GM12892 (cell line): ENCODE measurements around the gene CLCF1.
"Not testable (repeated sequence)": the region's sequence is repeated elsewhere in the genome, so short reads cannot be mapped to it uniquely, and the experiment has no call there.

Source experiments
- DNase-seq: peaks from one replicate; pipeline ENCODE4 v3.0.0; 2011; ENCODE audit not compliant: insufficient read length
- FAIRE-seq: peaks from 2 replicates; lab custom pipeline; 2011; peaks lifted over from hg19 to GRCh38; lab: Jason Lieb, UNC
- POLR2A ChIP-seq: IDR thresholded peaks from 2 replicates; pipeline ENCODE4 v1.6.1; 2011; ENCODE audit warnings: low read depth, low read length, control low read depth
- POLR2AphosphoS5 ChIP-seq: IDR thresholded peaks from 2 replicates; pipeline ENCODE4 v1.6.1; 2011; ENCODE audit warnings: low read depth, low read length, control low read depth
- TAF1 ChIP-seq: IDR thresholded peaks from 2 replicates; pipeline ENCODE4 v1.6.1; 2011; ENCODE audit warnings: low read depth, mild to moderate bottlenecking, control low read depth, low read length, borderline replicate concordance

Gene CLCF1

DNA sequence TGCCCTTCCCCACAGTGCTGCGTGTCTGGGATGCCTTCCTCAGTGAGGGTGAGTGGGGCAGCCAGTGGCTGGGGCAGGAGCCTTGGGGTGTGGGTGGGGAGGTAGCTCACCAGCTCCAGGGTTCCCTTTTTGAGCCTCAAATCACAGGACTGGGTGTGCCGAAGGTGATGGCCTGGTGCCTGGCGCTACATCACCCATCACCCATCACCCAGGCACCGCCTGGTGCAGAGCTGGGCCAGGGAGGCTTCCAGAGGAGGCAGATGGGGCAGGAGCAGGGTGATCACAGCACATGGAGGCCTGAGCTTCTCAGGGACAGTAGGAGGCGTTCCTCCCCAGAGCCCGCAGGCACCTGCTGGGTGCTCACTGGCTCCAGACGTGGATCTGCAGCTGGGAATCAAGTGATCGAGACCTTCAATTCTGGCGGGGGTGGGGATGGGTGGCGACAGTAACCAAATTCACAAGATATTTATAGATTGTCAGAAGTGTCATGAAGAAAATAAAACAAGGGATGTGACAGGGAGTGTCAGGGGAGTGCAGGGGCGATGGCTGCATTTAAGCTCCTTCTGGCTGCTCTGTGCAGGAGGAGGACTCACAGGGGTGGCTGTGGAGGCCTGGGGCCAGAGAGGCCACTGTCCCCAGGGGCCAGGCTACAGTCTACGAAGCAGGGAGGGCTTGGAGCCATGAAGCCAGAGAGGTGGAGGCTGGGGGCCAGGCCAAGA is 33.7 kb upstream of the CLCF1 start:
- DNase-seq: no peak
- TF ChIP-seq TAF1 (no peak), POLR2AphosphoS5 (no peak), POLR2A (peak; percentile 22; the same call in 1 of the 2 replicates)
- peak; percentile 61 for FAIRE-seq

DNA sequence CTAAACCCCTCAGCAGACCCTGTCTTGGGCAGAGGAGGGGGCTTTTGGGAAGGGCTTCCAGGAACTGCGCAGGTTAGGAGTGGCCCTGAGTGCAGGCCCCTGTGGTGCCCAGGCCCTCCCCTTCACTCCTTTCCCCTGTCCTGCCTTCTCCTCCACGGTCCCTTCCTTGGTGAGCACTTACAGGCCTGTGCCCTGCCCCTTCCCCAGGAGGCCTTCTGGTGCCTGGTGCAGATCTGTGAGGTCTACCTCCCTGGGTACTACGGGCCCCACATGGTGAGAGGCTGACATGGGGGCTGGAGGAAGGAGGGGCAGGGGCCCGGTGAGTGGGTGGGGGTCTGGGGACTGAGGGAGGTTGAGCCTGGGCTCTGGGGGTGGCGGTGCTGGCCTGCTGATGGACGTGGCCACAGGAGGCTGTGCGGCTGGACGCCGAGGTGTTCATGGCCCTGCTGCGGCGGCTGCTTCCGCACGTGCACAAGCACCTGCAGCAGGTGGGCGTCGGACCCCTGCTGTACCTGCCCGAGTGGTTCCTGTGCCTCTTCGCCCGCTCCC is 33.1 kb upstream of the CLCF1 start:
- FAIRE-seq (no peak), DNase-seq (no peak)
- TF ChIP-seq POLR2AphosphoS5: no peak

DNA sequence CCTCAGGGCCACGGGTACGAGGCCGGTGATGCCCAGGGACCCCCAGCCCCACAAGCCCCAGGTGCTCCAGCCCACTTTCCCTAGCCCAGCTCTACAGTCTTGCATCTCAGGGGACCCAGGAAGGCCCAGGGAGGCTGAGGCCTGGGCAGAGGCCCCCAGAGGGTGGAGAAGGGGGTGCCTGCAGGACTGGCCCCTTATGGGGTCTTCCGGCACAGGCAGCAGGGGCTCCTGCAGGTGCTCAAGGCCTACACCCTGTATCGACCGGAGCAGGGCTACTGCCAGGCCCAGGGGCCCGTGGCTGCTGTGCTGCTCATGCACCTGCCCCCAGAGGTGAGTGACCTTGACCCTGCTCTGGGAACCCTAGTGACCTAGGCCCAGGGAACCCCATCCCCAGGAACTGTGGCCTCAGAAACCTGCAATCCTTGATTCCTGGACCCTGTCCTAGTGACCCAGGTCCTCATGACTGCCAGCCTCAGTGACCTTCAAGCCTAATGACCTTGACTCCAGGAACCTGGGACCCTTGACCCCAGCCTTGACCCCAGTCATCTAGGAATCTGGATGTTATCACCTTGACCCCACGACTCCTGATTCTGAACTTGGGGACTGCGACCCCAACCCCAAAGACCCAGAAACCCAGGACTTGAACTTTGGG is 32.4 kb upstream of the CLCF1 start:
- FAIRE-seq: no peak

DNA sequence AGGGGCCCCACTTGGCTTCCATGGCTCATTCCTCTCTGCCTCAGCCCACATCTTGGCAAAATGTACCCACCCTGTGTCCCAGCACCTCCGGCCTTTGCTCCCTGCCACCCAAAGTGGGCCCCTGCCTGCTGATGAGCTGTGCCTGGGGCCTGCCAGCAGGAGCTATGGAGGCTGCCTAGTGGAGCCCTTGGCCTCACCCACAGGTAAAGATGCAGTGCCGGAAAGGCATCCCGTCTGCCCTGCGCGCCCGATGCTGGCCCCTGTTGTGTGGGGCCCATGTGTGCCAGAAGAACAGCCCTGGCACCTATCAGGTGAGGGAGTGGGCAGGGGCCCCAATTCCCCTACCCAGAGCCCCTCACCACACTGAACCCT is 31.8 kb upstream of the CLCF1 start:
- no peak for FAIRE-seq
- TF ChIP-seq POLR2A (no peak), TAF1 (no peak), POLR2AphosphoS5 (no peak)
- DNase-seq: no peak

More for the DNA sequence above, 32.4 kb upstream of the CLCF1 start:
- no peak for DNase-seq
- no peak for TF ChIP-seq POLR2AphosphoS5
- TF ChIP-seq POLR2A: no peak
- TF ChIP-seq TAF1: no peak

DNA sequence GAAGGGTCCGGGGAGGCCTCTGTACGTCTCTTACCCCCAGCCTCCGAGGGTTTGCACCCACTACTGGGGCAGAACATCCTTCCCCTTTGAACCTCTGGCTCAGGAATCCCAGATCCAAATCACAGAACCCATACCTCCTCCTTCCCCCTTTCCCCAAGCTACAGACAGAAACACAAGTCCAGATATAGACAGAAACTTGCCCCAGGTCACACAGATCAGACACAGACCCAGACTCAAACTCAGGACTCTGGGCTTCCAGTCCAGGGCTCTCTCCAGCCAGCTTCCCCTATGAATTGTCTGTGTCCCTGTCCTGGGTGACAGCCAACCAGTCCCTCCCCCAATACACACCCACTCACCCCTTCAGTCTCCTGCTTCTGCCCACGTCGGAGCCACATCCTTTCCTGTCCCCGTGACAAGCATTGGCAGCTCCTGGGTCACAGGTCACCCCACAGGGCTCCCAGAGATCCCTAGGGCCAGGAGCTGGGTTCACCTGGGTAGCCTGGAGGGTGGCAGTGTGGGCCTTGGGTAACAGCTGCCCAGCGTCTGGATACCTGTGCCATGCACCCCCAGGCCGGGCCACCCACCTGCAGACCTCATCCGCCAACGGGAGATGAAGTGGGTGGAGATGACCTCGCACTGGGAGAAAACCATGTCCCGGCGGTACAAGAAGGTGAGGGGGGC is 31.3 kb upstream of the CLCF1 start:
- FAIRE-seq (peak; percentile 82), DNase-seq (no peak)
- TF ChIP-seq TAF1 (no peak), POLR2A (peak; percentile 38; the same call in 1 of the 2 replicates), POLR2AphosphoS5 (peak; percentile 39; the same call in 1 of the 2 replicates)

DNA sequence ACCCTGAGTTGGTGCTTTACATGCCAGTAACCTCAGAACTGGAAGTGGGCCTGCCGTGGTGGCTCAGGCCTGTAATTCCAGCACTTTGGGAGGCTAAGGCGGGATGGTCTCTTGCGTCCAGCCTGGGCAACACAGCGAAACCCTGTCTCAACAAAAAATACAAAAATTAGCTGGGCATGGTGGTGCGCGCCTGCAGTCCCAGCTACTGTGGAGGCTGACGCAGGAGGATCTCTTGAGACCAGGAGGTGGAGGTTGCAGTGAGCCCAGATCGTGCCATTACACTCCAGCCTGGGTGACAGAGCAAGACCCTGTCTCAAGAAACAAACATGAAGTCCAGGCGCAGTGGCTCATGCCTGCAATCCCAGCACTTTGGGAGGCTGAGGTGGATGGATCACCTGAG is 29.7 kb upstream of the CLCF1 start:
- FAIRE-seq: peak; percentile 21

DNA sequence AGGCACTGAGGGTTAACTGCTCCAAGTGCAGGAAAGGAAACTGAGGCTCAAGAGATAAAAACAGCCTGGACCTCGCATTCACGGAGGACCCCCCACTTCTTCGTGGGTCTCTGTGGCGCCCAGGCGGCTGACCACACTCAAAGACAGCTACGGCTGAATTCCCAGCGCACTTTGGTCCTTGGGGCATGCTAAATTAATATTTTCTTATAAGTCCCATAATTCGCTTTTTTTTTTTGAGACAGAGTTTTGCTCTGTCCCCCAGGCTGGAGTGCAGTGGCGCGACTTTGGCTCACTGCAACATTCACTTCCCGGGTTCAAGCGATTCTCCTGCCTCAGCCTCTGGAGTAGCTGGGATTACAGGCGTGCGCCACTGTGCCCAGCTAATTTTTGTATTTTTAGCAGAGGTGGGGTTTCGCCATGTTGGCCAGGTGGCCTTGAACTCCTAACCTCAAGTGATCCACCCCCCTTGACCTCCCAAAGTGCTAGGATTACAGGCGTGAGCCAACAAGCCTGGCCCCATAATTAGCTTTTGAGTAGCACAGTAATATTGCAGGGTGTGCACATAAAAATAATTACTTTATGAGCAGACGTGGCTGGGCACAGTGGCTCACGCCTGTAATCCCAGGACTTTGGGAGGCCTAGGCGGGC is 28.9 kb upstream of the CLCF1 start:
- not testable (repeated sequence) for DNase-seq, FAIRE-seq

More for the DNA sequence above, 29.7 kb upstream of the CLCF1 start:
- not testable (repeated sequence) for DNase-seq

DNA sequence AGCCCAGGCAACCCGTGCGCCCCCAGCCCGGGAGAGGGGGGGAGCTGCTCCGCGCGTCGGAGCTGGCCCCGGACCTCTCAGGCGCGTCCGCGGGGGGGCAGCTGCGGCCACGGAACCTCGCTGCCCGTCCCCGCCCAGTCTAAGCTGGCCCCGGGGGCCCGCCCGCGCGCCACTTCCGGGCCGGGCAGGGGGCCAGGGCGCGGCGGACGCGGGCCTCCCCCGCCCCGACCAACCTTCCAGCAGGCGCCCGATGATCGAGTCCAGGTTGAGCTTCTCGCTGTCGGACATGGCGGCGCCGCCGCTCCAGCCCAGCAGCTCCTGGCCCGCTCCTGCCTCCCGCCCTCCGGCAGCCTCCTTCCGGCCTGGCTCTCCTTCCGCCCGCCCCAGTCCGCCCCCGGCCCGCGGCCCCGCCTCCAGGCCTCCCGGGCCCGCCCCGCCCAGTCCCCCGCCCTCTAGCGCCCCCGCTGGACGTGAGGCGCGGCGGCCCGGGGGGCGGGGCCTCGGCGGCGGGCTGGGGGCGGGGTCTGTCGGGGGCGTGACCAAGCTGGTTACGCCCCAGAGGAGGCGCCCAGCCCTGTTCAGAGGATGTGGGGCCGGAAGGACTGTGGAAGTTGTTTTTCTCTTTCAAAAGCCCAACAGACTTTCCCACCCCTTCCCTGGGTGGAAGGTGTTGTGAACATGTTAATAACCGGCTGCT is 28.2 kb upstream of the CLCF1 start, which contains the start of gene PPP1CA:
PPP1CA (minus strand) TSS at position 364 of the 697 bp plus-strand sequence; CDS start at position 288, 76 bp downstream.
- TF ChIP-seq TAF1: no peak; the same call in 1 of the 2 replicates
- peak; percentile 66; the same call in 1 of the 2 replicates for TF ChIP-seq POLR2AphosphoS5
- TF ChIP-seq POLR2A: peak; percentile 83; the same call in 1 of the 2 replicates
- DNase-seq (peak; percentile 98), FAIRE-seq (peak; percentile 99)

DNA sequence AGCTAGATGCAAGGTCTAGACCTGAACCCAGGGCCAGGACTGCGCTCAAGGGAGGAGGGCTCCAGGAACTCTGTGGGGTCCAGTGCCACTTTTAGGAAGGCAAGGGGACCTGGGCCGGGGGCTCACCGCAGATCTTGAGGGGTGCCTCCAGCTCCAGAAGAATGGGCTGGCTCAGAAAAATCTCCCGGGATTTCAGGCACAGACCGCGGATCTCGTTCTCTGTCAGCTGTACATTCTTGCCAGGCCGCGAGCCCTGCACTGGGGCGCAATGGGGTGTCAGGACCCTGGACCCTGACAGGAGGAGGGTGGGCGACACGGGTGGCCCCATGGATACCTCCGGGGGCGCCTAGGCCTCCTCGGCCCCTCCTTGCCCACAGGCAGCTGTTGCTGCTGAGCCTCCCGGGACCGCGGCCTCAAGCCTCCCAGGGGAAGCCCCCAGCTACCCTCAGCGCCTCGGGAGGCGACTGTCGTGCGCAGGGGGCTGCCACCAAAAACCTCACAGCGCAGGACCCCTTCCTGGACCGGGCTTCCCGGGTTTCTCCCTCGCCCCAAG is 27.6 kb upstream of the CLCF1 start:
- FAIRE-seq (no peak), DNase-seq (no peak)
- TF ChIP-seq POLR2AphosphoS5: no peak
- no peak for TF ChIP-seq TAF1
- TF ChIP-seq POLR2A: no peak

DNA sequence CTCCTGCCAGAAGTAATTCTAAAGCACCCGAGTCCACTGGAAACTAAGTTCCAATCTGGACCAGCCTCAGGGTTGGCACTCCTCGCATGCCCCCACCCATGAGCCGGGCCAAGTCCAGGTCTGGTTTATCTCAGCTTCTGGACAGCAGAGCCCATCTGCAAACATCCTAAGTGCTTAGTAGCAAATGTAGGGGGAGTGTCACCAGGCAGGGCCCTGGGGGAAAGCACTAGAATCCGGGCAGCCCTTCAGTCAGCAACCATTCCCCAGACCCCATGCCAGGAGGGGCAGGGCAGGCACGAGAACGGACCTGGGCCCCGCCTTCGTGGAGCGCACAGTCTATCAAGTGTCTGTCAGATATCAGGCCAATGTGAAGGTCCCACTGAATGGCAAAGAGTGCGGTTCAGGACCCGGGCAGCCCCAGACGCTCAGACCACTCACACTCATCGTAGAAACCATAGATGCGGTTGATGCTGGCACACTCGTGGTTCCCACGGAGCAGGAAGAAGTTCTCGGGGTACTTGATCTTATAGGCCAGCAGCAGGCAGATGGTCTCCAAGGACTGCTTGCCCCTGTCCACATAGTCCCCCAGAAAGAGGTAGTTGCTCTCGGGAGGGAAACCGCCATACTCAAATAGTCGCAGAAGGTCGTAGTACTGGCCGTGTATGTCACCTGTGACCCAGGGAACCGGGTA is 27.0 kb upstream of the CLCF1 start:
- TF ChIP-seq POLR2A (no peak; the same call in 1 of the 2 replicates), TAF1 (no peak), POLR2AphosphoS5 (no peak)
- no peak for DNase-seq
- peak; percentile 58 for FAIRE-seq
